Islet precursor cell (in vitro differentiated cells): ENCODE measurements around the gene CRYGS.
A peak's percentile ranks its signal among the peaks of the same experiment; 100 is the strongest.
"Not testable (repeated sequence)": the region's sequence is repeated elsewhere in the genome, so short reads cannot be mapped to it uniquely, and the experiment has no call there.

Experiments
- DNase-seq: peaks from one replicate; pipeline ENCODE4 v3.0.0-alpha.2; 2018

The CRYGS gene

DNA sequence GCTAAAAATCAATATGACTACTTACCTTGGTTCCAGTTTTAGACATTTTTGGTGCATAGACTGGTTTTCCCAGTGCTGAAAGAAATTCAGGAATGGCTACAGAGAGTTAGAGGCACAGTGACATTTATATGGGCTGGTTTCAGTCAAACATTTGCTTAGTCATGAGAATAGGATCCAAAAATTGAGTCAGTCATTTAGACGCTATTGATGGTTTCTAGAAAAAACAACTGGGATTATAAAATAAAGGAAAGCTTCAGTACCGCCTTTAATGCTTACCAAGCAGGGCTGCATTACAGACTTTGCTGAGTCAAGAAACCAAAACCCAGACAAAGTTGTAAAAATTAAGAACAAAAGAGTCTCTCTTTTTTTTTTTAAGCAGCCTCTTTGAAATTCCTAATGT lies at the start of gene CRYGS:
TSS of gene CRYGS (minus strand) at position 100 of the 400 bp plus-strand sequence. CDS start at position 46, 54 bp downstream.
- no peak for DNase-seq

DNA sequence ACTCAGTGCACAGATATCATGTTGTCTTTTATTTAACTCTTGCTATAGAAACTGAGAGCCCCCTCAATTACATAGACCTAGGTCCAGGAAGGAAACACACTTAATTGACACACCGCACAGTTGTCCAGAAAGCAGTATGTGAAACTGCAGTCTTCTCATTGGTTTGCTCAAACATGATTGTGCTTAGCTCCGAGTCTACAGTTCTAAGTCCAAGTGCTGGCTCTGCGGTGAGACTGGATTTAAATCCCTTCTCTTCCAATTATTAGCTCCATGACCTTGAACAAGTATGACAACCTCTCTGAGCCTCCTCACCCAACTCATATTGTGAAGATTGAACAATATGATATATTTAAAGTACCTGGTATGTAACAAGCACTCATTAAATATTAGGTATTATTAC lies 49.7 kb upstream of the CRYGS start:
- no peak for DNase-seq

DNA sequence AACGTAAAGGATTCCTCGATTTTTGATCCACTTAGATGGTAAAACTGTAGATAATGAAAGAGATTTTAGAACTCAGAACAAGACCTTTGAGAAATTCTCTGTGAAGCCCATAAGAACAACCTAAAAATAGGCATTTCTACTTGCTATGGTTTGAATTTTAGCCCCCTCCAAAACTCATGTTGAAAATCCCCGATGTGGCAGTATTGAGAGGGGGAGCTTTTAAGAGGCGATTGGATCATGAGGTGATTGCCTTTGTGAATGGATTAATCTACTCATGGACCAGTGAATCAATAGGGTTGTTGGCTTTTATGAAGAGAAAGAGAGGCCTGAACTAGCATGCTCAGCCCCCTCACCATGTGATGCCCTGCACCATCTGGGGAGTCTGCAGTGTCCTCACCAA lies 48.5 kb upstream of the CRYGS start:
- no peak for DNase-seq

DNA sequence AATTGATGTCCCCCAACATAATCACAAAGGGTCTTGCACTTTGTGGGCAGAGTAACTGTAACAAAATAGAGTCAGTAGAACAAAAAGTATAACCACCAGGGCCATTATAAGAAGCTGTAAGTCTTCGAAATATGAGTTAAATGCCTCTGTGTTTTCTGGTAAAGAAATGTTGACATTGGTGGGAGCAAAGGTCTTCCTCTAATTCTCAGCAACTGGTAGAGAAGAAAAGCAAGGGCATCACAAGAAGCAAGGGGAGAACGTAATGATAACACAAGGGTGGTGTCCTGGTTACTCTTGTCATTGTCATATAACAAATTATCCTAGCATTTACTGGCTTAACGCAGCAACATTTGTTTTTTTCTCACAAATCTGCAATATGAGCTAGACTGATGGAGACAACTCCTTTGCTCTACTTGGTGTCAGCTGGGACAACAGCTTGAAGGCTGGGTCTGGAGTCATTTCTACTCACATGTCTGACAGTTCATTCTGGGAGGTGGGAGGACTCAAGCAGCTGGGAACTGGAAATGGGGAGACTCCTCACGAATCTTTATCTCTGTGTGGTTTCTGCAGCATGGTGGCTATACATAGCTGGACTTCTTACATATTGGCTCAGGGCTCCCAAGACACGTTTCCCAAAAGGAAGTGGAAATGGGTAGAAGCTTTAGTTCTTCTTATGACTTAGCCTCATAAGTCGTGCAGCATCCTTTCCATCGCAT lies 46.6 kb upstream of the CRYGS start:
- no peak for DNase-seq

DNA sequence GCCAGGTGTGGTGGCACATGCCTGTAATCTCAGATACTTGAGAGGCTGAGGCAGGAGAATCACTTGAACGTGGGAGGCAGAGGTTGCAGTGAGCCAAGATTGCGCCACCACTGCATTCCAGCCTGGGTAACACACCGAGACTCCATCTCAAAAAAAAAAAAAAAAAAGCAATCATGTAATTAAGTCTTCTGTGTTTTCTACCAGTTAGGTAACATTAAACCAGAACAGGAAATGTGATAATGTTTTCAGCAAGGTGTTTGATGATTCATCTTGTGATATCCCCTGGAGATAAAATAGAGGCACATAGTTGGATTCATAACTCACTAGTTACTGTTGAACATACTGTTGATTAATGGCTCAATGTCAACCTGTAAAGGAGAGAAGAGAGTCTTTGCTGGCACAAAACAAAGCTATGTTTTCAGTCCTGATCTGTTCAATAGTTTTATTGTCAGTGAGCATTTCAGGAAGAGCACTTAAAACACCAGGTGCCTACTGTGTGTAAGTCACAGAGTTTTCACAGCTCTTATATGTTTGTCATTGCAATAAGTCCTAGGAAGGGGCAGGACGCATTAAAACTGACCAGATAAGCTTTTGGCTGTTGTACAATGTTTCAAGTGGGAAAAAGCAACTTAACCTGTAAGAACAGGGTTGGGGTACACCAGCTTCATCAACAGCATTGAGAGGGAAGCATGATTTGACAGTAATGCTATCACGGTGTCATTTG lies 45.8 kb upstream of the CRYGS start:
- DNase-seq = no peak

DNA sequence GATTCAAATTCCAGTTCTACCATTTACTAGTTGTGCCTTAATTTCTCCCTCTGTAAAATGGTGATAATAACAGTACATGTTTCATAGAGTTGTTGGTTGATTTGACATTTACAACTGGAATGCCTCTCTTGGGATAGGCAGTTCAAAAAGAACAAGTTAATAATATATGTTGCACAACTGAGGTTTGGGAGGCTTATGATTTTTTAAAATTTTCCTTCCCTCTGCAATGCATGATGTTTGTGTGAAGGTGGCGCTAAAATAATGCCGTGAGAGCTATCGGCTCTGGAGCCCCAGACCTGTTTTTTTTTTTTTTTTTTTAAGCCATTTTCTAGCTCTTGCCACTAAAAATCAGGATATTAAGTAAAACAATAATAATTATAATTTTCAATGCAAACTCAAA lies 44.9 kb upstream of the CRYGS start:
- DNase-seq = no peak

DNA sequence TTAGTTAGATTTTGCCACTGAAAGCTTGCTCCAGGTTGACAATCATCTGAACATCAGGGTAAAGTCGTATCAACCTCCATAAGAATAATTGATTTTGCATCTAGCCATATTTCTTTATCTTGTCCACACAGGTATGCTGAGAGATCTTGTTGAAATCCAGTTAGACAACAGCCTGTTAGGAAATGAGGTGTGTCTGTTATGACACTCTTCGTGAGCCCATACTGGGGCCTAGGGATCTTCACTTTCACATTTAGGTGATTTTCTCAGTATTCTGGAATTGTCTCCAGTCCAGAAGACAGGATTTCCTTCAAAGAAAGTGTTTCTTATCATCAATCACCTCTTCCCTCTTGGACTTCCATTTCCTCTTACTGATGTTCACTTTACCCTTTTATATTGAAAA lies 44.5 kb upstream of the CRYGS start:
- no peak for DNase-seq

DNA sequence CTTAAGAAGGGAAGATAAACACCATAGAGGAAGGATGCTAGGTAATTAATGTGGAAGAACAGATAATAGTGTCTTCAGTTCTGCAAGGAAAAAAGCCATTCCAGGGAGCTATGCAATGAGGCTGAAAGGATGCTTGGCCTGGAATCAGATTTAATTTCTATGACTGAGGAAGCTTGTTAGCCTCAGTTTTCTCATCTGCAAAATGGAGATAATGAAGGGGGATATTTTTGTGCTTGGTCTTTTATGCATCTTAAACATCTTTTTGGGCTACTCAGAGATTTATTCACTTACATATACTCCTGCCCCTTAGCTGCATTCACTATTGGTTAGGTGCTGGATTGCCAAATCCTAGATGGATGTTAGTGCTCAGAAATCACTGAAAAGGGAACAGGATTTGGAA lies 43.0 kb upstream of the CRYGS start:
- DNase-seq = no peak

DNA sequence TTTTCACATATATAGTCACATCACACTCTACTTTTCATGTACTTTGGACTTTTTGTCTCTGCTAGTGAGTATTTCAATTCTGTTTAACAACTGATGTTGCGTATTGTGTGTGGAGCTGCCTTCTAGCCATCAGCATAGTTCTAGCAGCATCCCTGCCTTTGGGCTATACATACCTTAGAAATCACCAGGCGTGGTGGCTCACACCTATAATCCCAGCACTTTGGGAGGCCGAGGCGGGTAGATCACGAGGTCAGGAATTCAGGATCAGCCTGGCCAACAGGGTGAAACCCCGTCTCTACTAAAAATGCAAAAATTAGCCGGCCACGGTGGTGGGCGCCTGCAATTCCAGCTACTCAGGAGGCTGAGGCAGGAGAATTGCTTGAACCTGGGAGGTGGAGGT lies 42.1 kb upstream of the CRYGS start:
- DNase-seq = not testable (repeated sequence)

DNA sequence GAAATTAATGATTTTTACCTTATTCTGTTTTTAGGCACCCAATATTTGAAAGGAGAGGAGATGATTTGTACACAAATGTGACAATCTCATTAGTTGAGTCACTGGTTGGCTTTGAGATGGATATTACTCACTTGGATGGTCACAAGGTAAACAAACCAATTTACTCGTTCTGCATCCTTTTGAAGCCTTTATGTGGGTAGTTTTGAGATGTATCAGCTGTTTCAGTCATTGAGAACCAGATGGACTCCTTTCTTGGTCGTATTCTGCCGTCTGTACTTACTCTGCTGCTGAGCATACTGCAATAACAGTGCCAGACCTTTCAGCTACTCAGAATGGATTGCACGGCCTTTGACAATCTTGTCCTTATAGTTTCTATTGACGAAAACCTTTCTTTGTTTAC lies 39.7 kb upstream of the CRYGS start:
- DNase-seq = no peak

DNA sequence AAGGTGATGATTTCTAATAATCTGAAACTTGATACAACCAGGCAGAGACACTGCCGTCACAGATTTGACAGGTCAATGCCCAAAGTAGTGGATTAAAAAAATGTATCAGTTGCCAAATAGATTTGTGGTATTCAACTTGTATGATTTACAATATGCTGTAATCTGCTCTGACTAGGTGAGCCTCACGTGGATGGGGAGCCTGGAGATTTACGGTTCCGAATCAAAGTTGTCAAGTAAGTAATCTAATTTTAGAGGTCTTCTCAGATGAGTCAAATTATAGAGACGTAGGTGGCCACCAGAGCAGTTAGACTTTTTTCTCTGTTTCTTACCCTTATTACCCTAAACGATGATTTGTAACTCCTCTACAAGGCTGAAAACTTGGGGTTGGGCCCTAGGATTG lies 38.4 kb upstream of the CRYGS start:
- no peak for DNase-seq

DNA sequence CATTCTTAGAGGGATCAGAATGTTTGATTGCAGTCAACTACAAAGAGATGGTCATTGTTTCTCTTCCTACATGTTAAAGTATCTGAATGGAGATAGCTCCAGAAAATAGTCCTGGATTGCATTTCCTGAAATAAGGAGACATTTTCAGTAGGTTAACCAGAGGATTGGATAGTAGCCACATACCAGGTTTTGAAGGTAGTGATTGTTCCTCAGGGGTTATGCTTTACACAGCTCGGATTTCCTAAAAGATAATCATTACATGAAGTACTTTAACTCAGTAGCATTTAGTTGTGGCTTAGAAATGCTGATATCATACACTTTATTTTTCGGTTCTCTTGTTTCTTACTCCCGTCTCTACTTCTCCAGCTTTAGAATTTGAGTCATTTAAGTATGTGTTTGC lies 36.6 kb upstream of the CRYGS start:
- no peak for DNase-seq

DNA sequence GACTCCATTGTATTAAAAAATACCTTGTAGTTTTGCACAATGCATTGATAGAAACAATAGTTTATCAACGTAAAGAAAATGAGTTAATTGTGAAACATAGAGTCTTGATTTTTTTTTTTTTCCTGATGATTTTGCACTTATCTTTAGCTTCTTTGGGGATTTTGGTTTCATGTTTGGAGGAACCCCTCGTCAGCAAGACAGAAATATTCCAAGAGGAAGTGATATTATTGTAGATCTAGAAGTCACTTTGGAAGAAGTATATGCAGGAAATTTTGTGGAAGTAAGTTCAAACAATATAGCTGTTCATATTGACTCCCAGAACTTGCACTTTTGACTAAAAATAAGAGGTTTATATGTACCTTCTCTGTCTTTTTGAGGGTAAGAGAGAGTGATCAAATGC lies 33.3 kb upstream of the CRYGS start:
- DNase-seq = no peak

DNA sequence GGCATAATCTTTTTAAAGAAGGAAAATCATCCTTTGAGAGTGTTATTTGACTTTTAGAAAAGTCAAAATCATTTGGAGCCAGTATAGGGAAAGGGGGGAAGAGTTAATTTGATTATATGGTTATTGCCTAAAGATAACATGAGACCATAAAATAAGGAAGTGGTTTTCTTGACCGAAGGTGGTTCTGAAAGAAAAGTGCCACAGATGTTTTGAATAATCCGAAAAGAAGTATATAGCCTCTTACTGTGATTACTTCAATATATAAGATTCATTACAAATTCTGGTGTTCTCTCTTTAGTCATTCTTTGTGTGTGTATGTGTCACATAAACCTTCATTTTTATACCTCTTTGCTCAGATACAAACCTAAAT lies 27.4 kb upstream of the CRYGS start:
- DNase-seq = no peak

DNA sequence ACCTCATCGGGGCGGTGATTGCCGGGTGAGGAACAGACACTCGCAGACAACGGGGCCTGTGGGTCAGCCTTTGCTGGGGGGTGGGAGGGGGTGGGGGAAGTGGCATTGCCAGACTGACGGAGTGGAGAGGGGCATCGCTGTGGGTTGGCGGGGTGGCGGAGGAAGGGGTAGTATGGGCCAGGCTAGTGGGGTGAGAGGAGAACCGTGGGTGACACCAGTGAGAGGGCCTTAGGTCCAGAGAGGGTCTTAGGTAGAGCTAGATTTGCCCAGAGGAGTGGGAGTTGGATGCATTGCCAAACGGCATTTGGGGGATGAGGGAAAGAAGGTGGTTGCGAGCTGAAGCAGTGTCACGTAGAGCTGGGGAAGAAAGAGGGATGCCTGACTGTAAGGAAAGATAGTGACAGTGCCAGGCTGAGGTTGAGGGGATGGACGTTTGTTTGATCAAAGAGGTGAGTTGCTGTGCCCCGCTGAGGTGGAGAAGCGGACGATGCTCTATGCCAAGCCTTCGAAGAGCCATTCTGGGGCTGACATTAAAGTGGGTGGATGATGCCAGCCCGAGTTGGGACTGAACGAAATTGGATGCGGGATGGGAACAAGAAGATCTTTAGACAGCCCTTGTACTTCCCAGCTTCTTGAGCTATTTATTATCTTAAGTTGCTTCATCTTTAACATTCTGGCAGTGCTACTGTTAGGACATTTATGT lies 26.9 kb upstream of the CRYGS start:
- DNase-seq = no peak

DNA sequence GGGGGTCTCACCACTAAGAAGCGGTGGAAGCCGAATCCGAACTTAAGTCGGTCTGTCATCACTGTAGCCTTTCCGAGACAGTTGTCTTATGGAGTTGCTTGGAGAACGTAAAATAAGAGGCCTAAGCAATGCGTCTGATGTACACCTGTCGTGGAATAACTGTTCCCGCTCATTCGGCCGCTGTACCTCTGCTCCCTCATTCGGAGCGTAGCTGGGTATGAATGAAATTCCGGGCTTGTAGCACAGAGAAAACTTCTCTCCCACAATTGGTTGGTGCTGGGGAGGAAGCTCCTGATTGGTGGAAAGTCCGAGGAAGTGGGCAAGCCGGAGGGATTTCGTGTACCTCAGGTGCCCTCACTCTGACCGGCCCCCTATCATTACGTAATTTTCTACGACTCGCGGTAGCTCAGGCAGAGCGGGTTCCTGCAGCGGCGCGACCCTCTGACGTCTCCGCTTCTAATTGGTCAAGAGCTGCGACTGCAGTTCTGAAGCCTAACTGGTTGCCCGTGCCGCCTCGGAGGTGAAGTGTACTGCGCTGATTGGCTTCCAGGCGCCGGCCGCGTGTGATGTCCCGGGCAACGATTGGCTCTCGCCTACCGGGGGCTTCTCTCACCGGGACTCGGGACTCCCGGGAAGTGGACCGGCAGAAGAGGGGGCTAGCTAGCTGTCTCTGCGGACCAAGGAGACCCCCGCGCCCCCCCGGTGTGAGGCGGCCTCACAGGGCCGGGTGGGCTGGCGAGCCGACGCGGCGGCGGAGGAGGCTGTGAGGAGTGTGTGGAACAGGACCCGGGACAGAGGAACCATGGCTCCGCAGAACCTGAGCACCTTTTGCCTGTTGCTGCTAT lies 26.1 kb upstream of the CRYGS start, which contains the start of gene DNAJB11:
TSS of gene DNAJB11 (plus strand) at position 625 of the 845 bp plus-strand sequence. CDS start at position 803, 178 bp downstream.
- DNase-seq = peak; percentile 100

DNA sequence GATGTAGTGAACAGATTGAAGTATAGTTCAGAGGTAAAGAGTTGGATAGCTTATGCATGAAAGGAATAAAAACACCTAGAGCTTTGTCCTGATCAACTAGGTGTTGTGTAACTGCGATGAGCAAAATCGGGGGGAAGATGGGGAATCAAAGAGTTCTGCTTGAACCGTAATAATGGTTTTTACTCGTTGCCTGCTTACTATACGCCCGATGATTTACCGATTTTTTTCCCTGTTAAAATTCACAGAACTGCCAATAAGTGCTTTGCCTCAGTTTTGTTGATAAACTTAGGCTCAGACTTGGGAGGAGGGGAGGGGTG lies 25.6 kb upstream of the CRYGS start:
- DNase-seq = no peak

DNA sequence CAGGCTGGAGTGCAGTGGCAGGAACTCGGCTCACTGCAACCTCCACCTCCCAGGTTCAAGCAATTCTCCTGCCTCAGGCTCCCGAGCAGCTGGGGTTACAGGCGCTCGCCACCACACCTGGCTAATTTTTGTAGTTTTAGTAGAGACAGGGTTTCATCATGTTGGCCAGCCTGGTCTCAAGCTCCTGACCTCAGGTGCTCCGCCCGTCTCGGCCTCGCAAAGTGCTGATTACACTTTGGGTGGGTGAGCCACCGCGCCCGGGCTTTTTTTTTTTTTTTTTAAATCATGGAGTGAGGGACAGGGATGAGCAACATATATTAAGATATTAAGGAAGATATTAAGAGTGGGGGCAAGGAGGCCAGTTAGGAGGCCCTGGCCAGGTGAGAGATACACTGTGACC lies 25.2 kb upstream of the CRYGS start:
- DNase-seq = not testable (repeated sequence)

DNA sequence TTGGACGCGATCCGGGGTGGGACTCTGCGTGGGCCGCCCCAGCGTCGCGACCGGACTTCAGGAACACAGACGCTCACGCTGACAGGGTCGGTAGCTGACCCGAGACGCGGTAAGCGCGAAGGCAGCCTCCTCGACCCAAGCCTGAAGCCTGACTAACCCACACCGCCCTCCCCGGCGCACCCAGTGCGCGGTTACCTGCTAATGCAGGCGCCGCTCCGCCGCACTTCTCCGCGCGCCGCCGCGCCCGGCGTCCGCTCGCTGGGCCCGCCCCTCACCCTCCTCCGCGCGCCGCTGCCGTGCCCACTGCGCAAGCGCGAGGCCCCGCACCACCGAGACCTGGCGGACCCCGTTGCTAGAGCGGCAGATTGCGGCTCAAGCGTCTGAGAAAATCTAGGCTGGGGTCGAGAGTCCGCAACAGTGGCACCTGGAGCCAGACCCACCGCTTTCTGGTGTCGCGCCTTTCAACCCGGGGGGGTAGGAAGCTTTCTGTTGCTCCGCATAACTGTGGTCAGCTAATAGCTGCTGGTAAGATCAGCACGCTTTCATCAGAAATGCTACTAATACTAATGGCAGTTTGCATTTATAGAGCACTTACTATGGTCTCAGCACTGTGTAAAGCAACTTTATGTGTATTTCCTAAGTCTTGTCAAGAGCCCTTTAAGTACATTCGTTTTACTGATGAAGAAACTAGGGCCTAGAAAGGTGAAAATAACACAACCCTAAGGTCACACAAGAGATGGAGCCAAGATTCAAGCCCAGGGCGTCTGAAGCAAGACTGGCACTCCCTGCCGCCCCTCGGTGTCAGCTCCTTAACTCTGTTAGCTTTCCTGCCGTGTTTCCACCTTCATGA lies 23.1 kb upstream of the CRYGS start, which contains the start of gene TBCCD1:
TSS of gene TBCCD1 (minus strand) at position 268 of the 850 bp plus-strand sequence. CDS start 3,010 bp downstream, outside the sequence.
- peak; percentile 98 for DNase-seq

DNA sequence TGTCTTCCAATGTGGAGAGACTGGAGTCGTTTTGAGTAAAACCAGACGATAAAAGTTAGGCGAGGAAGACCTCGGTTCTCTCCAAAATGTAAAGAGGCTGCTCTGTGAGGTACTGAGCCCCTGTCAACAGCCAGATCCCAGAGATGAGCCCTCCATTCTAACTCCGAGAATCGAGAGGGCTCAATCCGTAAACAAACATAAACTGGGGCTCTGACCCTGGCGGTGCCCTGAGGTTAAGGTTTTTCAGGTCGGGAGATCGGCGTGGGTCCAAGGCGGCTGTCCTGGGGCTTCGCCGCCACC lies 22.5 kb upstream of the CRYGS start:
- DNase-seq = no peak

DNA sequence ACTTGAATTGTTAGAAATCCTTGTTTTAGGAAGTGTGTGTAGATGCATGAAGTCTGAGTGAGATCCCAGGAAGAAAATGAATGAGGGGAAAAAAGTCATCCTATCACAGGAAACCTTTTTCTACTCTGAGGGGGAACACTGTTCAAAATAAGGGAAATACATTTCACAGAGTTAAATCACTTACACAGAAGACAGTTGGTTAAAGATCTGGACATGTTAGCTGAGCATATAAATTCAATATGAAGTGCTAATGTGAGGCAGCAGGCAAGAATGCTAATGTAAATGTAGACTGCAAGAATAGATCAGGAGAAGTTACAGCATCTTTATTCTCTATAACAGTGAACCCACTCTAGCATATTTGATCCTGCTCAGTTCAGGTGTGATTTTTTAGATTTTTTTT lies 20.4 kb upstream of the CRYGS start:
- DNase-seq = no peak

DNA sequence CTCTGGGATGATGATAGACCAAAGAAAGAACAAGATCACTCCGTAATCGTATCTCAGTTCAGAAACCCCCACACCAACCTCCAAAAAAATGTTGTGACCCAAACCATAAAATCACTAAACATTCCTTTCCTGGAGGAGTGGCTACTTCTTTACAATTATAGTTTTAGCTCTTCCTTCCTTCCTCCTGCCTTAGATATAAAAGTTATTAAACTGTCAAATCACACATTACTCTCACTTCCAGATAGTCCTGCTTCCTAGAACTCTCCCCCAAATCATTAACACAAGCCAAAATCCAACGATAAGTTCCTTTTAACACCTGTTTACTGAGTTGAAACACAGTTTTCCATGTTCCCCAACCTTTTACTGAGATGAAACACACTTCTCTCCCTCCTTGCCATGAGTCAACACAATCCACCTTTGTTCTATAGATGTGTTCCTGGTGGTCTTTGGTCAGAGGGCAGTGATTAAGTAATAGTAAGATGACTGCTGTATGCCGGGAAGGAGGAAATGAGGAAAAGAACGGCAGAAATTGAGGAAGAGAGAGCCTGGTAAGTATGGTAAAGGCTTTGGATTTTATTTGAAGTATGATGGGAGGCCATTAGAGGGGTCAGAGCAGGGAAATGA lies 8.3 kb upstream of the CRYGS start:
- no peak for DNase-seq
